ENCODE data around the gene FAM50B. TPM values are rescaled to one million over a fixed set of nuclear protein-coding genes. Genes with fewer than 3 reads are reported as not detected.
"Not testable (repeated sequence)": the region's sequence is repeated elsewhere in the genome, so short reads cannot be mapped to it uniquely, and the experiment has no call there.

FAM50B gene
- total RNA-seq, 2 donors from 2014 or later = 2.7 to 5.1 TPM

GRCh38 chr6:3841711-3842565 lies 7.2 kb upstream of the FAM50B start:
- no peak for DNase-seq
- intact Hi-C loops (cut with DNase I, micrococcal nuclease) = no loop called here
- ATAC-seq = no peak

- DNase-seq = no peak
- intact Hi-C loops (cut with DNase I, micrococcal nuclease) = no loop called here
- no peak for ATAC-seq
Measured at GRCh38 chr6:3843379-3844096, 5.6 kb upstream of the FAM50B start.

- DNase-seq (no peak), ATAC-seq (no peak)
- intact Hi-C loops (cut with DNase I, micrococcal nuclease) = no loop called here
Measured at GRCh38 chr6:3844097-3844463, 5.1 kb upstream of the FAM50B start.

GRCh38 chr6:3847521-3847920 lies 1.7 kb upstream of the FAM50B start:
- no peak for DNase-seq
- intact Hi-C loops (cut with DNase I, micrococcal nuclease) = no loop called here
- ATAC-seq = no peak

GRCh38 chr6:3848380-3848779 lies 793 bp upstream of the FAM50B start:
- DNase-seq (no peak), ATAC-seq (no peak)
- intact Hi-C loops (cut with DNase I, micrococcal nuclease) = no loop called here

GRCh38 chr6:3849681-3850450 lies 693 bp downstream of the FAM50B start:
- DNase-seq (peak in 1 of 2 donors; percentile 30), ATAC-seq (peak; percentile 7)
- intact Hi-C loops (cut with DNase I, micrococcal nuclease) = no loop called here

GRCh38 chr6:3850451-3851203 lies 1.5 kb downstream of the FAM50B start:
- DNase-seq = no peak
- intact Hi-C loops (cut with DNase I, micrococcal nuclease) = no loop called here
- no peak for ATAC-seq

GRCh38 chr6:3851839-3852238 lies 2.7 kb downstream of the FAM50B start:
- DNase-seq (no peak), ATAC-seq (no peak)
- intact Hi-C loops (cut with DNase I, micrococcal nuclease) = no loop called here

- DNase-seq = no peak
- ATAC-seq = no peak
- intact Hi-C loops (cut with DNase I, micrococcal nuclease) = no loop called here
Measured at GRCh38 chr6:3852391-3852790, 3.2 kb downstream of the FAM50B start.

- no peak for ATAC-seq
- DNase-seq = no peak
- intact Hi-C loops (cut with DNase I, micrococcal nuclease) = no loop called here
Measured at GRCh38 chr6:3855866-3856265, 6.7 kb downstream of the FAM50B start.

GRCh38 chr6:3856576-3856975 lies 7.4 kb downstream of the FAM50B start:
- DNase-seq (no peak), ATAC-seq (no peak)
- intact Hi-C loops (cut with DNase I, micrococcal nuclease) = no loop called here

- DNase-seq (no peak), ATAC-seq (no peak)
- intact Hi-C loops (cut with DNase I, micrococcal nuclease) = no loop called here
Measured at GRCh38 chr6:3857468-3858456, 8.6 kb downstream of the FAM50B start.

- intact Hi-C loops (cut with DNase I, micrococcal nuclease) = no loop called here
- no peak for ATAC-seq
- no peak for DNase-seq
Measured at GRCh38 chr6:3859878-3860552, 10.8 kb downstream of the FAM50B start.

GRCh38 chr6:3861424-3861823 lies 12.3 kb downstream of the FAM50B start:
- intact Hi-C loops (cut with DNase I, micrococcal nuclease) = no loop called here
- ATAC-seq (no peak), DNase-seq (no peak)

- DNase-seq = no peak
- intact Hi-C loops (cut with DNase I, micrococcal nuclease) = no loop called here
- ATAC-seq = no peak
Measured at GRCh38 chr6:3862038-3862437, 12.9 kb downstream of the FAM50B start.

GRCh38 chr6:3863322-3863721 lies 14.1 kb downstream of the FAM50B start:
- intact Hi-C loops (cut with DNase I, micrococcal nuclease); DNase-seq; ATAC-seq: not testable (repeated sequence)

- intact Hi-C loops (cut with DNase I, micrococcal nuclease) = no loop called here
- DNase-seq (no peak), ATAC-seq (no peak)
Measured at GRCh38 chr6:3865463-3865862, 16.3 kb downstream of the FAM50B start.
